ENCODE measurements around the gene ENTPD5. TPM values are rescaled to one million over a fixed set of nuclear protein-coding genes. Genes with fewer than 3 reads are reported as not detected.

ENTPD5 gene
- polyA plus RNA-seq, 1 of the 3 experiments (the other 2 are of a cell fraction): 5.5 TPM

GRCh38 chr14:74038020-74038859 lies 19.2 kb upstream of the ENTPD5 start:
- Histone ChIP-seq H3K27me3 (ENCODE audit: insufficient read depth) (no peaks in the 10 kb centered on the region), H3K9me2 (no peaks in the 10 kb centered on the region), H3K79me2 (ENCODE audit: insufficient read depth) (no peaks in the 10 kb centered on the region), H4K20me1 (ENCODE audit: insufficient read depth) (no peaks in the 10 kb centered on the region), H3K36me3 (replicated peaks in 1 of 2; ENCODE audit: control insufficient read depth in 1 of 2, insufficient read depth in 2 of 2, low read length in 1 of 2) (peaks cover 0 to 6% of the 10 kb centered on the region in 2 experiments), H3F3A (replicated peaks; ENCODE audit: insufficient read depth) (peaks cover 17% of the 10 kb centered on the region), H2AFZ (ENCODE audit: low read depth) (no peak overlapping the region), H3K4me3 (ENCODE audit: low read depth in 2 of 2, low read length in 1 of 2) (no peak overlapping the region; a peak in 1 of 4 replicates), H3K9me3 (no peaks in the 10 kb centered on the region), H3K4me2 (no peak overlapping the region), H3K9ac (no peak overlapping the region), H3K4me1 (ENCODE audit: control insufficient read depth in 1 of 2, insufficient read depth in 2 of 2, low read depth in 1 of 2, low read length in 1 of 2) (no peaks in the 10 kb centered on the region), H3K27ac (ENCODE audit: low read depth in 2 of 2, low read length in 1 of 2) (no peak overlapping the region)
- peak; percentile 73 for TF ChIP-seq RAD21 (IDR thresholded peaks at IDR 0.05; ENCODE audit: low read length)
- TF ChIP-seq CHD2 (IDR thresholded peaks at IDR 0.05; ENCODE audit: low read length, partially characterized antibody): no peak
- no peak for TF ChIP-seq YY1 (IDR thresholded peaks at IDR 0.05; ENCODE audit: low read depth)
- TF ChIP-seq RXRA (IDR thresholded peaks at IDR 0.05; ENCODE audit: borderline replicate concordance, low read depth): no peak
- TF ChIP-seq EP300 (IDR thresholded peaks at IDR 0.05; ENCODE audit: borderline replicate concordance in 1 of 2, low read depth in 1 of 2, low read length in 1 of 2): no peak
- TF ChIP-seq GABPA (IDR thresholded peaks at IDR 0.05; ENCODE audit: low read depth): no peak
- TF ChIP-seq CTCF (IDR thresholded peaks at IDR 0.05): peak; percentile 79
- CTCF ChIA-PET: interaction anchor here (0.5 to 2.5 kb wide), 6 partner anchors 10 to 393 kb away, joined by 3 to 17 read pairs (median 3); partner anchors contain the start of gene DNAL1
- 69% methylated on average over 3 of the region's 3 CpGs for WGBS (ENCODE audit: low lambda C conversion rate)
- DNase-seq: peak; percentile 53
- POLR2A ChIA-PET: no interaction called here

GRCh38 chr14:74035556-74035955 lies 16.5 kb upstream of the ENTPD5 start:
- Histone ChIP-seq H3K4me1 (ENCODE audit: control insufficient read depth in 1 of 2, insufficient read depth in 2 of 2, low read depth in 1 of 2, low read length in 1 of 2) (no peaks in the 10 kb centered on the region), H3K27ac (ENCODE audit: low read depth in 2 of 2, low read length in 1 of 2) (no peak overlapping the region), H3K79me2 (ENCODE audit: insufficient read depth) (no peaks in the 10 kb centered on the region), H4K20me1 (ENCODE audit: insufficient read depth) (no peaks in the 10 kb centered on the region), H3F3A (replicated peaks; ENCODE audit: insufficient read depth) (peaks cover 17% of the 10 kb centered on the region), H3K4me3 (ENCODE audit: low read depth in 2 of 2, low read length in 1 of 2) (no peak overlapping the region), H3K36me3 (replicated peaks in 1 of 2; ENCODE audit: control insufficient read depth in 1 of 2, insufficient read depth in 2 of 2, low read length in 1 of 2) (peaks cover 0 to 6% of the 10 kb centered on the region in 2 experiments), H2AFZ (ENCODE audit: low read depth) (no peak overlapping the region), H3K4me2 (no peak overlapping the region), H3K9me3 (no peaks in the 10 kb centered on the region), H3K9ac (no peak overlapping the region), H3K9me2 (no peaks in the 10 kb centered on the region), H3K27me3 (ENCODE audit: insufficient read depth) (no peaks in the 10 kb centered on the region)
- ChIA-PET CTCF (no interaction called here), POLR2A (no interaction called here)
- WGBS (ENCODE audit: low lambda C conversion rate): 82% methylated on average over 4 of the region's 4 CpGs
- TF ChIP-seq PBX3 (IDR thresholded peaks at IDR 0.05): peak; percentile 34; the same call in 1 of the 2 replicates
- no peak for TF ChIP-seq CHD2 (IDR thresholded peaks at IDR 0.05; ENCODE audit: low read length, partially characterized antibody)
- no peak for TF ChIP-seq CTCF (IDR thresholded peaks at IDR 0.05)
- TF ChIP-seq USF1 (IDR thresholded peaks at IDR 0.05; ENCODE audit: borderline replicate concordance, low read depth): no peak
- TF ChIP-seq JUND (IDR thresholded peaks at IDR 0.05): no peak
- DNase-seq: no peak
